Gastrocnemius medialis (tissue), 4 donors: ENCODE measurements around the gene RGS4. TPM values are rescaled to one million over a fixed set of nuclear protein-coding genes. Genes with fewer than 3 reads are reported as not detected.

Experiments used
- ATAC-seq, 2 donors: fragments of 150-250 bp; one replicate each; pipeline ENCODE4 v1.9.1; 2016
- DNase-seq, 2 donors: peaks; one replicate each; pipeline ENCODE4 v3.0.0-alpha.2; 2019
- H3K27ac ChIP-seq, 4 donors: fragments of 200-600 bp; sonication (generic); 1 replicate in 1 of 4; 2 replicates in 3 of 4; pipeline ENCODE4 v1.5.1; 2016 to 2018; ENCODE audit warnings: mild to moderate bottlenecking in 2 of 4, moderate library complexity in 1 of 4
- H3K27me3 ChIP-seq, 3 donors: fragments of 200-600 bp; sonication (generic) in 2 of 3; 1 replicate in 1 of 3; 2 replicates in 2 of 3; pipeline versions ENCODE4 v1.5.1 to v1.6.0; 2016 to 2019; ENCODE audit warnings: mild to moderate bottlenecking in 1 of 3, moderate library complexity in 1 of 3
- H3K36me3 ChIP-seq, 2 donors: fragments of 200-600 bp; sonication (generic) in 1 of 2; one replicate each; pipeline ENCODE4 v1.5.1; 2017 to 2018
- H3K4me1 ChIP-seq, 2 donors: fragments of 200-600 bp; sonication (generic) in 1 of 2; one replicate each; pipeline ENCODE4 v1.5.1; 2016 to 2017; ENCODE audit warnings: mild to moderate bottlenecking in 2 of 2
- H3K4me3 ChIP-seq, 4 donors: fragments of 200-600 bp; sonication (generic) in 3 of 4; 1 replicate in 1 of 4; 2 replicates in 3 of 4; pipeline ENCODE4 v1.5.1; 2016 to 2019; ENCODE audit warnings: mild to moderate bottlenecking in 2 of 4
- H3K9me3 ChIP-seq, 3 donors: fragments of 200-600 bp; sonication (generic) in 2 of 3; 1 replicate in 1 of 3; 2 replicates in 2 of 3; pipeline ENCODE4 v1.5.1; 2016 to 2019
- CTCF ChIP-seq, 5 experiments: fragments of 450-650 bp in 3 of 5; fragments of 200-600 bp in 2 of 5; sonication (generic) in 2 of 5; IDR thresholded peaks in 4 of 5; conservative IDR thresholded peaks in 1 of 5; 1 replicate in 4 of 5; 2 replicates in 1 of 5; pipeline ENCODE4 v1.5.1; 2016 to 2019; ENCODE audit warnings: antibody characterized with exemption in 5 of 5, mild to moderate bottlenecking in 3 of 5, moderate library complexity in 3 of 5
- POLR2A ChIP-seq, 2 donors: fragments of 450-650 bp; IDR thresholded peaks; one replicate each; pipeline ENCODE4 v1.6.1; 2017; ENCODE audit warnings: antibody characterized with exemption in 2 of 2, mild to moderate bottlenecking in 2 of 2, moderate library complexity in 2 of 2
- in situ Hi-C, 4 donors: fragments of 200-750 bp; cut with MboI; loops; one replicate each; pipeline versions ENCODE4 v1.15.0 to v1.8.0; 2017; ENCODE audit warnings: low sequenced_read_pairs in 4 of 4
- intact Hi-C: fragments of 100-400 bp; cut with DNase I; formaldehyde crosslinking; loops from one replicate; pipeline ENCODE4 v1.15.1; 2023; ENCODE audit warnings: low total_unique reads
- total RNA-seq, 4 donors: library from RNA; depleted of rRNA; stranded (reverse); fragments of >200 nt; gene quantifications; one replicate each; pipeline versions ENCODE4 v1.1.0 to v1.2.3, GENCODE V29; 2016

The RGS4 gene
- total RNA-seq, 4 donors from 2014 or later, result not detected

- intact Hi-C loops, result no loop called here
- H3K4me1 ChIP-seq, result no peaks in the 10 kb centered on the region
- no peaks in the 10 kb centered on the region for H3K36me3 ChIP-seq
- TF ChIP-seq POLR2A (IDR thresholded peaks at IDR 0.05), result no peak
- no peak for TF ChIP-seq CTCF (IDR thresholded peaks at IDR 0.05 in 4 of 5, conservative IDR thresholded peaks at IDR 0.05 in 1 of 5)
- no peaks in the 10 kb centered on the region for H3K27me3 ChIP-seq
- H3K9me3 ChIP-seq, result no peaks in the 10 kb centered on the region
- no peak for ATAC-seq
- no peak overlapping the region for H3K27ac ChIP-seq
- no peak for DNase-seq
- no peak overlapping the region for H3K4me3 ChIP-seq
- in situ Hi-C loops, result no loop called here
These were observed 24.0 kb downstream of the RGS4 start for GRCh38 chr1:163093169-163093568.

GRCh38 chr1:163093579-163093978 lies 24.4 kb downstream of the RGS4 start:
- intact Hi-C loops, result no loop called here
- ATAC-seq, result no peak

GRCh38 chr1:163094182-163094581 lies 25.0 kb downstream of the RGS4 start:
- in situ Hi-C loops (no loop called here), intact Hi-C loops (no loop called here)
- Histone ChIP-seq H3K4me3 (no peak overlapping the region), H3K9me3 (no peaks in the 10 kb centered on the region), H3K27me3 (no peaks in the 10 kb centered on the region), H3K27ac (no peak overlapping the region), H3K4me1 (no peaks in the 10 kb centered on the region), H3K36me3 (no peaks in the 10 kb centered on the region)
- DNase-seq, result no peak
- no peak for ATAC-seq
- TF ChIP-seq POLR2A (IDR thresholded peaks at IDR 0.05) (no peak), CTCF (IDR thresholded peaks at IDR 0.05 in 4 of 5, conservative IDR thresholded peaks at IDR 0.05 in 1 of 5) (no peak)

More at GRCh38 chr1:163093579-163093978, 24.4 kb downstream of the RGS4 start:
- TF ChIP-seq CTCF (IDR thresholded peaks at IDR 0.05 in 4 of 5, conservative IDR thresholded peaks at IDR 0.05 in 1 of 5), result no peak
- Histone ChIP-seq H3K36me3 (no peaks in the 10 kb centered on the region), H3K27me3 (no peaks in the 10 kb centered on the region), H3K4me3 (no peak overlapping the region), H3K27ac (no peak overlapping the region), H3K9me3 (no peaks in the 10 kb centered on the region), H3K4me1 (no peaks in the 10 kb centered on the region)
- DNase-seq, result no peak
- in situ Hi-C loops, result no loop called here

GRCh38 chr1:163094589-163094988 lies 25.4 kb downstream of the RGS4 start:
- ATAC-seq (no peak), DNase-seq (no peak)
- TF ChIP-seq CTCF (IDR thresholded peaks at IDR 0.05 in 4 of 5, conservative IDR thresholded peaks at IDR 0.05 in 1 of 5), result no peak
- TF ChIP-seq POLR2A (IDR thresholded peaks at IDR 0.05), result no peak
- Histone ChIP-seq H3K9me3 (no peaks in the 10 kb centered on the region), H3K27me3 (no peaks in the 10 kb centered on the region), H3K36me3 (no peaks in the 10 kb centered on the region), H3K4me1 (no peaks in the 10 kb centered on the region), H3K4me3 (no peak overlapping the region), H3K27ac (no peak overlapping the region)
- intact Hi-C loops (no loop called here), in situ Hi-C loops (no loop called here)

GRCh38 chr1:163095213-163095612 lies 26.1 kb downstream of the RGS4 start:
- DNase-seq (no peak), ATAC-seq (no peak)
- H3K27me3 ChIP-seq, result no peaks in the 10 kb centered on the region
- intact Hi-C loops, result no loop called here
- TF ChIP-seq POLR2A (IDR thresholded peaks at IDR 0.05), result no peak
- TF ChIP-seq CTCF (IDR thresholded peaks at IDR 0.05 in 4 of 5, conservative IDR thresholded peaks at IDR 0.05 in 1 of 5), result no peak
- no peaks in the 10 kb centered on the region for H3K9me3 ChIP-seq
- in situ Hi-C loops, result no loop called here
- H3K4me1 ChIP-seq, result no peaks in the 10 kb centered on the region
- no peaks in the 10 kb centered on the region for H3K36me3 ChIP-seq
- no peak overlapping the region for H3K27ac ChIP-seq
- H3K4me3 ChIP-seq, result no peak overlapping the region
